IMR-90 (cell line): ENCODE results near the gene TMF1. TPM values are rescaled to one million over a fixed set of nuclear protein-coding genes. Genes with fewer than 3 reads are reported as not detected.

Experiments
- ATAC-seq: fragments of 200-7000 bp; cut with Tn5 transposase; 2 replicates; pipeline ENCODE4 v1.9.1; 2020; ENCODE audit warnings: low read depth, mild to moderate bottlenecking, moderate library complexity
- BruUV-seq: library from RNA; stranded (reverse); fragments of 400-500 nt; replicated peaks from 2 replicates; lab custom pipeline; 2021; lab: Mats Ljungman, UMichigan
- CTCF ChIA-PET: fragments of 300-600 bp; formaldehyde crosslinking; extraction: SDS; loops from one replicate; lab custom pipeline; 2021; ENCODE audit warnings: antibody characterized with exemption; lab: Yijun Ruan, JAX
- POLR2A ChIA-PET: fragments of 300-600 bp; sonication (Branson Sonifier 250); formaldehyde crosslinking; loops from one replicate; lab custom pipeline; 2022; ENCODE audit warnings: antibody characterized with exemption; ENCODE audit not compliant: unreplicated experiment; lab: Charles Lee
- DNase-seq: peaks from one replicate; pipeline ENCODE4 v3.0.0; 2013
- H2AFZ ChIP-seq: replicated peaks from 2 replicates; pipeline ENCODE3; 2013; ENCODE audit warnings: low read length, mild to moderate bottlenecking; ENCODE audit not compliant: poor library complexity
- H2AK5ac ChIP-seq: 2 replicates; pipeline ENCODE4 v1.6.1; 2013; ENCODE audit warnings: low read depth, low read length, inconsistent platforms
- H2AK9ac ChIP-seq: replicated peaks from 2 replicates; pipeline ENCODE3; 2013; ENCODE audit warnings: mild to moderate bottlenecking, low read depth, low read length, moderate library complexity; ENCODE audit not compliant: poor library complexity
- H2BK120ac ChIP-seq: 2 replicates; pipeline ENCODE4 v1.6.1; 2013; ENCODE audit warnings: low read depth, low read length, inconsistent platforms
- H2BK15ac ChIP-seq: 3 replicates; pipeline ENCODE4 v1.6.1; 2013; ENCODE audit warnings: low read depth, low read length, inconsistent platforms
- H2BK20ac ChIP-seq: 2 replicates; pipeline ENCODE4 v1.6.1; 2013; ENCODE audit warnings: low read depth, mild to moderate bottlenecking, inconsistent platforms, low read length, moderate library complexity
- H2BK5ac ChIP-seq: 2 replicates; pipeline ENCODE4 v1.6.1; 2013; ENCODE audit warnings: mild to moderate bottlenecking, low read depth, low read length, inconsistent platforms; ENCODE audit not compliant: poor library complexity, severe bottlenecking
- H3K14ac ChIP-seq: replicated peaks from 2 replicates; pipeline ENCODE4 v1.6.1; 2013; ENCODE audit warnings: low read depth, low read length, inconsistent platforms
- H3K18ac ChIP-seq: 2 replicates; pipeline ENCODE4 v1.6.1; 2013; ENCODE audit warnings: low read depth, low read length, control low read depth
- H3K23ac ChIP-seq: 2 replicates; pipeline ENCODE4 v1.6.1; 2013; ENCODE audit warnings: low read depth, low read length, inconsistent platforms
- H3K27ac ChIP-seq: 2 replicates; pipeline ENCODE4 v1.5.1; 2013; ENCODE audit warnings: mild to moderate bottlenecking, control low read depth, low read length; ENCODE audit not compliant: insufficient read depth
- H3K27me3 ChIP-seq: 2 replicates; pipeline ENCODE4 v1.6.1; 2013; ENCODE audit warnings: low read length; ENCODE audit not compliant: control insufficient read depth, insufficient read depth
- H3K36me3 ChIP-seq: 2 replicates; pipeline ENCODE4 v1.6.1; 2013; ENCODE audit warnings: low read length, mixed read lengths; ENCODE audit not compliant: control insufficient read depth, insufficient read depth
- H3K4ac ChIP-seq: 2 replicates; pipeline ENCODE4 v1.6.1; 2013; ENCODE audit warnings: low read depth, low read length, inconsistent platforms
- H3K4me1 ChIP-seq: 2 replicates; pipeline ENCODE4 v1.6.1; 2013; ENCODE audit warnings: low read length, mixed read lengths; ENCODE audit not compliant: control insufficient read depth, insufficient read depth
- H3K4me2 ChIP-seq: 2 replicates; pipeline ENCODE4 v1.6.1; 2013; ENCODE audit warnings: low read depth, mild to moderate bottlenecking, control low read depth, low read length, moderate library complexity
- H3K4me3 ChIP-seq: 2 replicates; pipeline ENCODE4 v1.5.1; 2013; ENCODE audit warnings: low read depth, mild to moderate bottlenecking, control low read depth, low read length, moderate library complexity; ENCODE audit not compliant: insufficient read depth
- H3K56ac ChIP-seq: 2 replicates; pipeline ENCODE4 v1.6.1; 2013; ENCODE audit warnings: low read length, inconsistent platforms; ENCODE audit not compliant: insufficient read depth; ENCODE audit errors: extremely low read depth
- H3K79me1 ChIP-seq, 2 experiments: 2 replicates each; pipeline ENCODE4 v1.6.1; 2013; ENCODE audit warnings: low read length in 2 of 2, inconsistent platforms in 1 of 2, low read depth in 1 of 2
- H3K9ac ChIP-seq: 2 replicates; pipeline ENCODE4 v1.6.1; 2013; ENCODE audit warnings: low read depth, low read length, control low read depth
- H3K9me1 ChIP-seq: 2 replicates; pipeline ENCODE4 v1.6.1; 2013; ENCODE audit warnings: low read length, inconsistent platforms; ENCODE audit not compliant: insufficient read depth
- H3K9me3 ChIP-seq: 2 replicates; pipeline ENCODE4 v1.6.1; 2013; ENCODE audit warnings: low read length; ENCODE audit not compliant: control insufficient read depth, insufficient read depth
- H4K20me1 ChIP-seq: 2 replicates; pipeline ENCODE4 v1.6.1; 2013; ENCODE audit warnings: low read length, inconsistent platforms; ENCODE audit not compliant: insufficient read depth
- H4K5ac ChIP-seq: 2 replicates; pipeline ENCODE4 v1.6.1; 2013; ENCODE audit warnings: mild to moderate bottlenecking, low read depth, low read length, control low read depth
- H4K8ac ChIP-seq, 2 experiments: 2 replicates each; pipeline ENCODE4 v1.6.1; 2013; ENCODE audit warnings: low read depth in 2 of 2, low read length in 2 of 2, control low read depth in 1 of 2, inconsistent platforms in 1 of 2
- H4K91ac ChIP-seq: 2 replicates; pipeline ENCODE4 v1.6.1; 2013; ENCODE audit warnings: low read depth, low read length, inconsistent platforms; ENCODE audit not compliant: insufficient read depth
- BHLHE40 ChIP-seq: fragments of 150-350 bp; IDR thresholded peaks from 2 replicates; pipeline ENCODE4 v1.6.1; 2016; ENCODE audit warnings: mild to moderate bottlenecking, low read depth, low read length
- CEBPB ChIP-seq: IDR thresholded peaks from 2 replicates; pipeline ENCODE4 v1.6.1; 2012; ENCODE audit warnings: low read depth, low read length, improper control_type of control experiment
- CHD1 ChIP-seq: IDR thresholded peaks from 2 replicates; pipeline ENCODE4 v1.6.1; 2012; ENCODE audit warnings: low read depth, low read length, improper control_type of control experiment
- FOS ChIP-seq: fragments of 150-350 bp; IDR thresholded peaks from 2 replicates; pipeline ENCODE4 v1.6.1; 2016; ENCODE audit warnings: low read depth, low read length
- MAFK ChIP-seq: IDR thresholded peaks from 2 replicates; pipeline ENCODE4 v1.6.1; 2012; ENCODE audit warnings: low read depth, low read length, improper control_type of control experiment
- MAZ ChIP-seq: IDR thresholded peaks from 2 replicates; pipeline ENCODE4 v1.6.1; 2012; ENCODE audit warnings: low read depth, mild to moderate bottlenecking, low read length, improper control_type of control experiment, moderate library complexity, borderline replicate concordance
- MXI1 ChIP-seq: IDR thresholded peaks from 2 replicates; pipeline ENCODE4 v1.6.1; 2012; ENCODE audit warnings: low read depth, mild to moderate bottlenecking, low read length, moderate library complexity, borderline replicate concordance
- NFE2L2 ChIP-seq: fragments of 150-350 bp; IDR thresholded peaks from 2 replicates; pipeline ENCODE4 v1.6.1; 2016; ENCODE audit warnings: low read depth, mild to moderate bottlenecking, low read length
- POLR2A ChIP-seq: IDR thresholded peaks from 2 replicates; pipeline ENCODE4 v1.6.1; 2012; ENCODE audit warnings: mild to moderate bottlenecking, low read depth, low read length
- RAD21 ChIP-seq: IDR thresholded peaks from 2 replicates; pipeline ENCODE4 v1.6.1; 2012; ENCODE audit warnings: low read length, improper control_type of control experiment
- RCOR1 ChIP-seq: IDR thresholded peaks from 2 replicates; pipeline ENCODE4 v1.6.1; 2012; ENCODE audit warnings: mild to moderate bottlenecking, low read length, improper control_type of control experiment; ENCODE audit not compliant: insufficient replicate concordance
- RFX5 ChIP-seq: IDR thresholded peaks from 2 replicates; pipeline ENCODE4 v1.8.0; 2012; ENCODE audit warnings: low read depth, mild to moderate bottlenecking, low read length, moderate library complexity
- SMC3 ChIP-seq: fragments of 150-350 bp; IDR thresholded peaks from 2 replicates; pipeline ENCODE4 v1.6.1; 2016; ENCODE audit warnings: low read depth, mild to moderate bottlenecking, antibody characterized with exemption, low read length, moderate library complexity
- WGBS, 2 experiments: methylation state at CpG; one replicate each; pipeline versions ENCODE4 v1.1.5 to v1.1.7; 2013; ENCODE audit warnings: missing lambda C conversion rate in 2 of 2; ENCODE audit not compliant: insufficient read length in 1 of 2; ENCODE audit errors: extremely low coverage in 2 of 2; 5-methylcytosine and 5-hydroxymethylcytosine counted together
- dilution Hi-C: fragments of 300-500 bp; cut with HindIII; formaldehyde crosslinking; loops from one replicate; pipeline ENCODE4 v1.14.3; 2018; ENCODE audit warnings: low sequenced_read_pairs; ENCODE audit not compliant: unreplicated experiment
- in situ Hi-C: fragments of 300-500 bp; cut with MboI; formaldehyde crosslinking; loops from 3 replicates; pipeline ENCODE4 v1.14.3; 2019; ENCODE audit warnings: low sequenced_read_pairs, inconsistent platforms, mixed read lengths
- intact Hi-C: fragments of 100-400 bp; cut with micrococcal nuclease; formaldehyde crosslinking; loops from 2 replicates; pipeline ENCODE4 v1.10.0; 2022
- polyA plus RNA-seq, 3 experiments: library from polyadenylated mRNA; depleted of rRNA; stranded (reverse); fragments of >200 nt; gene quantifications; 2 replicates each; pipeline ENCODE4 v1.2.3, GENCODE V29; 2012; ENCODE audit warnings: low replicate concordance in 1 of 3
- total RNA-seq: library from RNA; depleted of rRNA; stranded (reverse); fragments of >200 nt; gene quantifications from 2 replicates; pipeline ENCODE4 v1.2.3, GENCODE V29; 2012
- TF ChIP-seq, protein P1 (sequence below): conservative IDR thresholded peaks from 2 replicates; pipeline ENCODE4 v1.5.1; 2012; ENCODE audit warnings: mild to moderate bottlenecking, low read depth, low read length, improper control_type of control experiment
- TF ChIP-seq, protein P2 (sequence below): fragments of 150-350 bp; IDR thresholded peaks from 2 replicates; pipeline ENCODE4 v1.6.1; 2016; ENCODE audit warnings: low read depth, mild to moderate bottlenecking, low read length, moderate library complexity, borderline replicate concordance
- TF ChIP-seq, protein P3 (sequence below): fragments of 150-350 bp; IDR thresholded peaks from 2 replicates; pipeline ENCODE4 v1.6.1; 2017; ENCODE audit warnings: mild to moderate bottlenecking, antibody characterized with exemption, low read length, low read depth

The TMF1 gene
- total and polyA plus RNA-seq, 2 of the 4 experiments (the other 2 are of a cell fraction) = 12.4 to 39.1 TPM

DNA sequence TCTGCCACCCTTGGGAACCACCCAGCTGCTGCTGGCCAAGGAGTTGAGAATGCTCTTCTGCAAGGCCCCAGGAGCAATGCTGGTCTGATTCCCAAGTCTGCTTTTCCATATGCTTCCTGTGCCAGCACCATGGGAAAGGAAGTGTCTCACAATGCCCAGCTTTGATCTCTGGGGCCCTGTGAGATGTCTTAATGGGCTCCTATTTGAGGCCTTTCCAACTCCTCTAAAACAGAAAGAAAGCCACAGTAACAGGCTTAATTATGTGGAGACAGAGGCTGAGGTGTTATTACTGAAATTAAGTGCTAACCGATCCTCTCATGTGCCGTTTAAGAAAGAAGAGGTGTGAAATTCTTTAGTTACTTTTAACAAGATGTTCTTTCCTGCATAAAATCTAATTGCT, 43.2 kb downstream of the TMF1 start:
- Histone ChIP-seq H3K79me1 (peaks cover 12 to 36% of the 10 kb centered on the region in 2 experiments), H3K4ac (peak overlapping the region; percentile 63), H3K9me1 (peaks cover 7% of the 10 kb centered on the region), H4K8ac (peak overlapping the region; percentile 42 to 75; a peak in 3 of 4 replicates), H2AFZ (peak overlapping the region; percentile 34), H4K91ac (peak overlapping the region; percentile 80), H3K18ac (peak overlapping the region; percentile 50), H2BK120ac (peak overlapping the region; percentile 72; the same call in 1 of the 2 replicates), H2BK20ac (peak overlapping the region; percentile 13), H3K4me1 (peaks cover 10% of the 10 kb centered on the region), H2BK5ac (peak overlapping the region; percentile 30), H3K27me3 (no peaks in the 10 kb centered on the region), H3K36me3 (peaks cover 22% of the 10 kb centered on the region), H2AK5ac (peak overlapping the region; percentile 79), H3K9ac (no peak overlapping the region), H2BK15ac (peak overlapping the region; percentile 89), H2AK9ac (no peak overlapping the region), H4K5ac (peak overlapping the region; percentile 36), H3K27ac (peak overlapping the region; percentile 46; the same call in 1 of the 2 replicates), H3K23ac (peak overlapping the region; percentile 54), H4K20me1 (no peaks in the 10 kb centered on the region), H3K14ac (peak overlapping the region; percentile 48), H3K4me2 (no peak overlapping the region), H3K9me3 (no peaks in the 10 kb centered on the region), H3K56ac (no peak overlapping the region), H3K4me3 (no peak overlapping the region)
- CTCF ChIA-PET = no interaction called here
- ATAC-seq (no peak), DNase-seq (no peak)
- in situ Hi-C loops = no loop called here
- dilution Hi-C loops = no loop called here
- BruUV-seq = no TSS peak
- no CpG with 5 or more reads among the region's 2 CpGs for WGBS, 2 experiments
- TF ChIP-seq, protein P1, sequence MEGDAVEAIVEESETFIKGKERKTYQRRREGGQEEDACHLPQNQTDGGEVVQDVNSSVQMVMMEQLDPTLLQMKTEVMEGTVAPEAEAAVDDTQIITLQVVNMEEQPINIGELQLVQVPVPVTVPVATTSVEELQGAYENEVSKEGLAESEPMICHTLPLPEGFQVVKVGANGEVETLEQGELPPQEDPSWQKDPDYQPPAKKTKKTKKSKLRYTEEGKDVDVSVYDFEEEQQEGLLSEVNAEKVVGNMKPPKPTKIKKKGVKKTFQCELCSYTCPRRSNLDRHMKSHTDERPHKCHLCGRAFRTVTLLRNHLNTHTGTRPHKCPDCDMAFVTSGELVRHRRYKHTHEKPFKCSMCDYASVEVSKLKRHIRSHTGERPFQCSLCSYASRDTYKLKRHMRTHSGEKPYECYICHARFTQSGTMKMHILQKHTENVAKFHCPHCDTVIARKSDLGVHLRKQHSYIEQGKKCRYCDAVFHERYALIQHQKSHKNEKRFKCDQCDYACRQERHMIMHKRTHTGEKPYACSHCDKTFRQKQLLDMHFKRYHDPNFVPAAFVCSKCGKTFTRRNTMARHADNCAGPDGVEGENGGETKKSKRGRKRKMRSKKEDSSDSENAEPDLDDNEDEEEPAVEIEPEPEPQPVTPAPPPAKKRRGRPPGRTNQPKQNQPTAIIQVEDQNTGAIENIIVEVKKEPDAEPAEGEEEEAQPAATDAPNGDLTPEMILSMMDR = no peak
- TF ChIP-seq SMC3 (no peak), CEBPB (no peak), FOS (no peak), RCOR1 (no peak), MXI1 (no peak), BHLHE40 (no peak), MAZ (no peak), POLR2A (no peak), CHD1 (no peak), RAD21 (no peak), MAFK (no peak), NFE2L2 (no peak), RFX5 (no peak)
- TF ChIP-seq, protein P2, sequence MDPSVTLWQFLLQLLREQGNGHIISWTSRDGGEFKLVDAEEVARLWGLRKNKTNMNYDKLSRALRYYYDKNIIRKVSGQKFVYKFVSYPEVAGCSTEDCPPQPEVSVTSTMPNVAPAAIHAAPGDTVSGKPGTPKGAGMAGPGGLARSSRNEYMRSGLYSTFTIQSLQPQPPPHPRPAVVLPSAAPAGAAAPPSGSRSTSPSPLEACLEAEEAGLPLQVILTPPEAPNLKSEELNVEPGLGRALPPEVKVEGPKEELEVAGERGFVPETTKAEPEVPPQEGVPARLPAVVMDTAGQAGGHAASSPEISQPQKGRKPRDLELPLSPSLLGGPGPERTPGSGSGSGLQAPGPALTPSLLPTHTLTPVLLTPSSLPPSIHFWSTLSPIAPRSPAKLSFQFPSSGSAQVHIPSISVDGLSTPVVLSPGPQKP = no peak
- TF ChIP-seq, protein P3, sequence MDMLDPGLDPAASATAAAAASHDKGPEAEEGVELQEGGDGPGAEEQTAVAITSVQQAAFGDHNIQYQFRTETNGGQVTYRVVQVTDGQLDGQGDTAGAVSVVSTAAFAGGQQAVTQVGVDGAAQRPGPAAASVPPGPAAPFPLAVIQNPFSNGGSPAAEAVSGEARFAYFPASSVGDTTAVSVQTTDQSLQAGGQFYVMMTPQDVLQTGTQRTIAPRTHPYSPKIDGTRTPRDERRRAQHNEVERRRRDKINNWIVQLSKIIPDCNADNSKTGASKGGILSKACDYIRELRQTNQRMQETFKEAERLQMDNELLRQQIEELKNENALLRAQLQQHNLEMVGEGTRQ = no peak
- intact Hi-C loops = no loop called here
- POLR2A ChIA-PET = no interaction called here
